C4-2B (cell line): ENCODE results near the gene LRP1B.

Experiments used
- CTCF ChIP-seq: fragments of 450-650 bp; conservative IDR thresholded peaks from 2 replicates; pipeline ENCODE4 v1.5.1; 2017; ENCODE audit warnings: mild to moderate bottlenecking
- ZFX ChIP-seq: fragments of 450-650 bp; IDR thresholded peaks from 2 replicates; pipeline ENCODE4 v1.6.1; 2017

- TF ChIP-seq CTCF (no peak), ZFX (no peak)
These were observed 348.2 kb downstream of the LRP1B start for GRCh38 chr2:141782574-141782973.
